Body of pancreas (tissue), 4 donors: ENCODE results near the gene PDYN.

ENCODE experiments used
- CTCF ChIP-seq, 7 experiments: fragments of 450-650 bp in 4 of 7; fragments of 200-600 bp in 3 of 7; sonication (generic) in 3 of 7; IDR thresholded peaks; one replicate each; pipeline ENCODE4 v1.5.1; 2016 to 2019; ENCODE audit warnings: antibody characterized with exemption in 7 of 7
- POLR2A ChIP-seq, 3 donors: fragments of 450-650 bp; IDR thresholded peaks; one replicate each; pipeline ENCODE4 v1.6.1; 2016; ENCODE audit warnings: antibody characterized with exemption in 3 of 3, mild to moderate bottlenecking in 2 of 3

GRCh38 chr20:1955217-1955616, 38.6 kb downstream of the PDYN start:
- TF ChIP-seq CTCF (IDR thresholded peaks at IDR 0.05) (no peak), POLR2A (IDR thresholded peaks at IDR 0.05) (no peak)
